Fibroblast of lung (primary cell): ENCODE measurements around the gene ATG10. TPM values are rescaled to one million over a fixed set of nuclear protein-coding genes. Genes with fewer than 3 reads are reported as not detected.
A peak's percentile ranks its signal among the peaks of the same experiment; 100 is the strongest.
"Not testable (repeated sequence)": the region's sequence is repeated elsewhere in the genome, so short reads cannot be mapped to it uniquely, and the experiment has no call there.

Experiments used
- DNase-seq, 2 donors: peaks; one replicate each; pipeline versions ENCODE4 v3.0.0 to v3.0.0-alpha.2; 2010; ENCODE audit warnings: low read depth in 2 of 2
- H2AFZ ChIP-seq: 2 replicates; pipeline ENCODE4 v1.5.1; 2012; ENCODE audit warnings: low read length, control low read depth, inconsistent platforms
- H3K27ac ChIP-seq: 2 replicates; pipeline ENCODE4 v1.5.1; 2011; ENCODE audit warnings: low read length, control low read depth; ENCODE audit not compliant: insufficient read depth
- H3K27me3 ChIP-seq: 2 replicates; pipeline ENCODE4 v1.5.1; 2011; ENCODE audit warnings: mild to moderate bottlenecking, low read length; ENCODE audit not compliant: control insufficient read depth, insufficient read depth
- H3K36me3 ChIP-seq: 2 replicates; pipeline ENCODE4 v1.5.1; 2011; ENCODE audit warnings: low read length; ENCODE audit not compliant: control insufficient read depth, insufficient read depth
- H3K4me1 ChIP-seq: 2 replicates; pipeline ENCODE4 v1.5.1; 2011; ENCODE audit warnings: low read length; ENCODE audit not compliant: control insufficient read depth, insufficient read depth; ENCODE audit errors: extremely low read depth
- H3K4me2 ChIP-seq: 2 replicates; pipeline ENCODE4 v1.5.1; 2011; ENCODE audit warnings: low read length, control low read depth; ENCODE audit not compliant: insufficient read depth; ENCODE audit errors: extremely low read depth
- H3K4me3 ChIP-seq, 4 experiments: fragments of 200-600 bp in 1 of 4; sonication (generic) in 1 of 4; replicated peaks in 1 of 4; 2 replicates each; pipeline ENCODE4 v1.5.1; 2011 to 2016; ENCODE audit warnings: low read length in 4 of 4, low read depth in 3 of 4, mild to moderate bottlenecking in 3 of 4, control low read depth in 2 of 4, inconsistent platforms in 1 of 4, mixed read lengths in 1 of 4; ENCODE audit not compliant: insufficient read depth in 1 of 4; ENCODE audit errors: control extremely low read depth in 1 of 4
- H3K79me2 ChIP-seq: 2 replicates; pipeline ENCODE4 v1.5.1; 2012; ENCODE audit warnings: mild to moderate bottlenecking, low read length, inconsistent platforms; ENCODE audit not compliant: control insufficient read depth, insufficient read depth
- H3K9ac ChIP-seq: 2 replicates; pipeline ENCODE4 v1.5.1; 2011; ENCODE audit warnings: mild to moderate bottlenecking, low read length, control low read depth; ENCODE audit not compliant: insufficient read depth
- H3K9me3 ChIP-seq: 2 replicates; pipeline ENCODE4 v1.5.1; 2012; ENCODE audit warnings: low read depth, low read length; ENCODE audit not compliant: control insufficient read depth, insufficient read depth
- H4K20me1 ChIP-seq: 2 replicates; pipeline ENCODE4 v1.5.1; 2011; ENCODE audit warnings: low read length; ENCODE audit not compliant: control insufficient read depth, insufficient read depth; ENCODE audit errors: extremely low read depth
- CTCF ChIP-seq, 2 donors: IDR thresholded peaks in 1 of 2; conservative IDR thresholded peaks in 1 of 2; 1 replicate in 1 of 2; 2 replicates in 1 of 2; pipeline ENCODE4 v1.5.1; 2011 to 2012; ENCODE audit warnings: low read length in 2 of 2, control low read depth in 1 of 2, inconsistent platforms in 1 of 2, low read depth in 1 of 2, mild to moderate bottlenecking in 1 of 2
- EZH2 ChIP-seq: IDR thresholded peaks from 2 replicates; pipeline ENCODE4 v1.5.1; 2012; ENCODE audit warnings: low read length, control low read depth, mild to moderate bottlenecking; ENCODE audit errors: missing control alignments
- polyA plus RNA-seq, 2 donors: library from polyadenylated mRNA; depleted of rRNA in 1 of 2; stranded (reverse) in 1 of 2; unstranded in 1 of 2; fragments of >200 nt; gene quantifications; 2 replicates each; pipeline ENCODE4 v1.2.1, GENCODE V29; 2011 to 2012; ENCODE audit warnings: missing spikeins in 1 of 2
- total RNA-seq: library from RNA; depleted of rRNA; stranded (reverse); fragments of >200 nt; gene quantifications from 2 replicates; pipeline ENCODE4 v1.2.1, GENCODE V29; 2014

The ATG10 gene
- total and polyA plus RNA-seq, 2 donors (not counting 1 experiment from before 2014, with no cell fraction given): 2.5 to 8.8 TPM

GRCh38 chr5:82106756-82107155 is 134.9 kb downstream of the ATG10 start:
- H3K4me2 ChIP-seq: no peak overlapping the region
- H3K9ac ChIP-seq: no peak overlapping the region
- H3K79me2 ChIP-seq: no peaks in the 10 kb centered on the region
- no peak overlapping the region for H3K27ac ChIP-seq
- no peaks in the 10 kb centered on the region for H3K36me3 ChIP-seq
- H3K27me3 ChIP-seq: no peaks in the 10 kb centered on the region
- no peak overlapping the region for H2AFZ ChIP-seq
- no peaks in the 10 kb centered on the region for H3K4me1 ChIP-seq
- H3K4me3 ChIP-seq: no peak overlapping the region
- no peaks in the 10 kb centered on the region for H3K9me3 ChIP-seq
- TF ChIP-seq EZH2: no peak
- TF ChIP-seq CTCF (conservative IDR thresholded peaks at IDR 0.05 in 1 of 2, IDR thresholded peaks at IDR 0.05 in 1 of 2; ENCODE audit: low read depth in 1 of 2, low read length in 2 of 2): no peak
- peak in 1 of 2 donors; percentile 3 for DNase-seq
- H4K20me1 ChIP-seq: no peaks in the 10 kb centered on the region

- no peak overlapping the region for H3K9ac ChIP-seq
- TF ChIP-seq EZH2: no peak
- peak; percentile 41 to 52 for TF ChIP-seq CTCF (conservative IDR thresholded peaks at IDR 0.05 in 1 of 2, IDR thresholded peaks at IDR 0.05 in 1 of 2; ENCODE audit: low read depth in 1 of 2, low read length in 2 of 2)
- no peaks in the 10 kb centered on the region for H3K36me3 ChIP-seq
- peak; percentile 2 to 65 for DNase-seq
- no peak overlapping the region for H3K4me3 ChIP-seq
- no peaks in the 10 kb centered on the region for H3K4me1 ChIP-seq
- no peak overlapping the region for H2AFZ ChIP-seq
- H4K20me1 ChIP-seq: no peaks in the 10 kb centered on the region
- H3K9me3 ChIP-seq: no peaks in the 10 kb centered on the region
- no peak overlapping the region for H3K4me2 ChIP-seq
- no peak overlapping the region for H3K27ac ChIP-seq
- no peaks in the 10 kb centered on the region for H3K27me3 ChIP-seq
- no peaks in the 10 kb centered on the region for H3K79me2 ChIP-seq
Observed at GRCh38 chr5:82107267-82107666, 135.4 kb downstream of the ATG10 start.

- no peaks in the 10 kb centered on the region for H3K79me2 ChIP-seq
- H3K4me3 ChIP-seq: no peak overlapping the region
- H3K4me1 ChIP-seq: no peaks in the 10 kb centered on the region
- no peak overlapping the region for H3K9ac ChIP-seq
- H3K36me3 ChIP-seq: no peaks in the 10 kb centered on the region
- DNase-seq: no peak
- no peaks in the 10 kb centered on the region for H4K20me1 ChIP-seq
- no peak overlapping the region for H3K4me2 ChIP-seq
- H3K27me3 ChIP-seq: no peaks in the 10 kb centered on the region
- no peaks in the 10 kb centered on the region for H3K9me3 ChIP-seq
- TF ChIP-seq CTCF (conservative IDR thresholded peaks at IDR 0.05 in 1 of 2, IDR thresholded peaks at IDR 0.05 in 1 of 2; ENCODE audit: low read depth in 1 of 2, low read length in 2 of 2): no peak
- TF ChIP-seq EZH2: no peak
- no peak overlapping the region for H3K27ac ChIP-seq
- no peak overlapping the region for H2AFZ ChIP-seq
Observed at GRCh38 chr5:82109013-82109412, 137.2 kb downstream of the ATG10 start.

- H3K9me3 ChIP-seq, H3K27me3 ChIP-seq, H3K4me2 ChIP-seq, H2AFZ ChIP-seq, H3K4me3 ChIP-seq, H3K36me3 ChIP-seq, H3K9ac ChIP-seq, H3K27ac ChIP-seq, H3K79me2 ChIP-seq, DNase-seq, H3K4me1 ChIP-seq, H4K20me1 ChIP-seq: not testable (repeated sequence)
Observed at GRCh38 chr5:82109915-82110314, 138.1 kb downstream of the ATG10 start.
